GM10266 (cell line): ENCODE data around the gene MIOX.

Experiments used
- DNase-seq: peaks from one replicate; pipeline ENCODE4 v3.0.0; 2012; ENCODE audit errors: extremely low spot score
- TF ChIP-seq, protein P1 (sequence below): IDR thresholded peaks from 2 replicates; pipeline ENCODE4 v1.5.1; 2012; ENCODE audit warnings: mild to moderate bottlenecking, low read depth; ENCODE audit not compliant: control insufficient read depth, insufficient read depth; ENCODE audit errors: missing control alignments

Gene MIOX

DNA sequence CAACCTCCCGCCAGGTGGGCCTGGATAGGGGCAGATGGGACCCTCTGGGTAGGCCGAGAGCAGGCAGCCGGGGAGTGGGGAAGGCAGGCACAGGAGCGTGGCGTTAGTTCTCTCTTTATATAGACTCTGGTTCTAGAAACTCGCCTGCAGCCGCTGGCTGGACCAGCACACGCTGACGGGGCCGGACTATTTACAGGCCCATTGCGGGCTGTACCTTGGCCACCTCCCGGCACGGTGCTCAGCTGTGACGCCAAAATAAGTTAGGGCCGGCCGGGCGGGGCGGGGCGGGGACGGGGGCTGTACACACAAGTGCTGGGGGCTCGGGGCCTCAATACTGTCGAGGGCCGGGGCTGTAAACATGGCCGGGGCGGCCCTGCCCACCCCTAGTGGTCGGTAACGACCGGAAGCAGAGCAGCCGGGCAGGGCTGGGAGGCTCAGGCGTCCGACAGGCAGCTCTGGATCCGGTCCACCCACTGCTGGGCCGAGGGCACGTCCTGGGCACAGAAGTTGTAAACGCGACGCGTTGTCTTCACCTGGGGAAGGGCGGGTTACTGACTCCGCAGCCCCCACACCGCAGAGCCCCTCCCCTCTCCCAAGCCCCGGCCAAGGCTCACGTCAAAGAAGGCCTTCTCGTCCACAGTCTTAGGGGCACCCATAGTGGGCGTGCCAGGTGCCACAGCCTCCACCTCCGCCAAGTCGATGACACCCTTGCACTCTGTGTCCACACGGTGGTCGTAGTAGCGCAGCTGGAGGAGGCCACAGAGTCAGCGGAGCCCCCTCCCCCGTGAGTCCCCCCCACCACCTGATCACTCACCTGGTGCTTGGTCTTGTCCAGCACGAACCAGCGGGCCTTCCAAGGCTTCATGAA, 39.7 kb upstream of the MIOX start:
- TF ChIP-seq, protein P1, sequence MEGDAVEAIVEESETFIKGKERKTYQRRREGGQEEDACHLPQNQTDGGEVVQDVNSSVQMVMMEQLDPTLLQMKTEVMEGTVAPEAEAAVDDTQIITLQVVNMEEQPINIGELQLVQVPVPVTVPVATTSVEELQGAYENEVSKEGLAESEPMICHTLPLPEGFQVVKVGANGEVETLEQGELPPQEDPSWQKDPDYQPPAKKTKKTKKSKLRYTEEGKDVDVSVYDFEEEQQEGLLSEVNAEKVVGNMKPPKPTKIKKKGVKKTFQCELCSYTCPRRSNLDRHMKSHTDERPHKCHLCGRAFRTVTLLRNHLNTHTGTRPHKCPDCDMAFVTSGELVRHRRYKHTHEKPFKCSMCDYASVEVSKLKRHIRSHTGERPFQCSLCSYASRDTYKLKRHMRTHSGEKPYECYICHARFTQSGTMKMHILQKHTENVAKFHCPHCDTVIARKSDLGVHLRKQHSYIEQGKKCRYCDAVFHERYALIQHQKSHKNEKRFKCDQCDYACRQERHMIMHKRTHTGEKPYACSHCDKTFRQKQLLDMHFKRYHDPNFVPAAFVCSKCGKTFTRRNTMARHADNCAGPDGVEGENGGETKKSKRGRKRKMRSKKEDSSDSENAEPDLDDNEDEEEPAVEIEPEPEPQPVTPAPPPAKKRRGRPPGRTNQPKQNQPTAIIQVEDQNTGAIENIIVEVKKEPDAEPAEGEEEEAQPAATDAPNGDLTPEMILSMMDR, result no peak
- DNase-seq, result no peak

DNA sequence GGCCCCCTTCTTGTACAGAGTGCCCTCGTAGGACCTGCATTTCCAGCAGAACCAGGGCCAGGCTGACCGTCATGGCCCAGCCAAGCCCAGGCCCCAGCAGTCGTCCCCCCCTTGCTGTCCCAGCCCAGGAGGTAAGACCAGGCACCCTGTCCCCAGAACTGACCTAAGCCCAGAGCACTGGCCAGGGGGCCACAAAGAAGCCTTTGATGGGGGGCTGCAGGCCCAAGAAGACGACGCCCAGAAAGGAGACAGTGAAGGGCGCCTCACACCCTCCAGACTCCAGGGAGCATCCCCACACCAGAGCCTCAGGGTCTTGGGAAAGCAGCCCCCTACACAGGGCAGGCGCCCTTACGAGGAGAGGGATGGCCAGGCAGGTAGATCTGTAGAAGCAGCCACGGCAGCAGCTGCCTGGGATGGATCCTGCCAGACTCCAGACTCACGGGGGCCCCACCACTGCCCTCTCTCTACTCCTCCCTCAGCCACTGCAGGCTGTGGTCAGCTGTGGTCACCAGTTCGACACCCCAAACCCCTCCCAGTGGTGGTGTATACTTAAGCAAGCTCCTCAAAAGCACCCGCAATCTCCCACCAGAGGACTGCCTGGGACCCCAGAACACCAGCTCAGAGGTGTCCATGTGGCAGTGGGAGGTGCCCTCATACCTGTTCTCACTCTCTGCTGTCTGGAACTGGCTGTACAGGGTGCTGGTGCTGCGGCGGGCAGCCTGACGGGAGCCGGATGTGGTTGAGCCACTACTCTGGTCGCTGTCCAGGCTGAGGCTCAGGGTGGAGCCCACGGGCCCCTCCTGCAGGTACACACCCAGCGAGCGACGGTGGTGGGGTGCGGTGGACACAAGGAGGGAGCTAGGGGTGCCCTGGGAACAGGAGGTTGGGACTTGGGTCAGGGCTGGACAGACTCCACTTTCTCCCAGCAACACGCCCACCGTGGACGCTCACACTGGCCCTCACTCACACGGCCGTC, 38.8 kb upstream of the MIOX start:
- TF ChIP-seq, protein P1, result no peak
- DNase-seq, result no peak

DNA sequence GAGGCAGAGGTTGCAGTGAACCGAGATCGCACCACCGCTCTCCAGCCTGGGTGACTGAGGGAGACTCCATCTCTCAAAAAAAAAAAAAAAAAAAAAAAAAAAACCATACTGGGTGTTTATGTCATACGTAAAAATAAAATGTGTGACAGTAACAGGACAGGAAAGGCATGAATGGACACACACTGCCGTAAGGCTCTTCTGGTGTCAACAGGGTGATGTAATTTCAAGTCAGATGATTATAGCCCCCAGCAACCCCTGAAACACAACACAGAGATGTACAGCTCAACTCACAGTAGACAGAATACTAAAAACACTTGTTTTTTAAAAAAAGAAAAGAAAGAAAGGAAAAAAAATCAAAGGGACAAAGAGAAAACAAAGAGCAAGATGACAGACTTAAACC, 34.0 kb upstream of the MIOX start:
- DNase-seq, result no peak
- TF ChIP-seq, protein P1, result no peak

DNA sequence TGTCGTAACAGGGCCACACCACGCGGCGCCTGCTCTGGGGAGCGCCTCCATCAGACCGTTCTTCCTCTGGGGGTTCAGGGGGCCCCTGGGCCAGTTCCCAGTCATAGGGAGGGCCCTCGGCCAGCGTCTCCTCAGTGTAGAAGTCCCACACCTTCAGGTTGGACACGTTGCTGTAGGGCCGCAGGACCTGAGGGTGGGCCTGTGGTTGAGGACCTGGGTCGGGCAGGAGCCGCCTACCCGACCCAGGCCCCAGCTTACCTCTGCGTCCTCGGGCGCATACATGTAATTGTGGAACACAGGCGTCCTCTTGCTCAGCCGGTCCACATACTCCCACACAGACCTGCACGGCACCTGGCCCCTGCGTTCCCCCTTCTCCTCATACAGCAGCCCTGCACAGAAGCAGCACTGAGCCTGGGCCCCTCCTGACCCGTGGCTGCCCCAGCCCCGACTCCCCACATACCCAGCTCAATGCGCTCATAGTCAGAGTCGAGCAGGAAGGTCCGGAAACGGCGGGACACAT, 32.0 kb upstream of the MIOX start:
- DNase-seq, result no peak
- TF ChIP-seq, protein P1, result no peak

DNA sequence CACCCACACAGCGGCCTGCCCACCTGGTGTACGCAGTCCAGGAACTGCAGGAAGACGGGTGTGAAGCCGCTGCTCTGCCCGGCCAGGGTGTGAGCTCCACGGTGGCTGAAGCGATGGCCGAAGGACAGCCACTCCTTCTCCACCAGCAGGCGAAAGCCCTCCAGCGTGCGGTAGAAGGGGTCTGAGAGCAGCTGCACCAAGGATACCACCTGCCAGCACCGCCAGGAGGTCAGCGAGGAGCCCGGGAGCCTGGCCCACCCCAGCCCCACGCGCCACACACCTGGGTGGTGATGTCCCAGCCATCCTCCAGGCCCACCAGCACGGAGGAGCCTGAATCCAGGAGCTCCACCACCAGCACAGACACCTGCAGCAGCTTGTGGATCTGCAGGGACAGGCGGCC, 31.5 kb upstream of the MIOX start:
- TF ChIP-seq, protein P1, result no peak
- no peak for DNase-seq

DNA sequence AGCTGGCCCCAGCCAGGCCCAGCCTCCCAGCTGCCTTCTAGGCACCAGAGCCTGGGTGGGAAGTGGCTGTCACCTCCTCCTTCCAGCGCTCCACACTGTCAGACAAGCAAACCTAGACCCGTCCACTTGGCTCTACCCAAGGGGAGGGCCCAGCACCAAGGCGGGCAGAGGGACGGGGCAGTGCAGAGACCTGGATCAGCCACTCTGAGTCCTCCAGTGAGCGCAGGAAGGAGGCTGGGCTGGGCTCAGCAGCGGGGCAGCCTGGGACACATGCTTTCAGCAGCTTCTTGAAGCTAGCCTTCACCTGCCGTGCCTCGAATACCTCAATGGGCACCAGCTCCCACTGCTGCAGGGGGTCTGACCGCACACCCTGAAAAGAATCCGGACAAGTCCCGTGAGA, 30.6 kb upstream of the MIOX start:
- no peak for DNase-seq
- TF ChIP-seq, protein P1, result no peak
